Gastrocnemius medialis (tissue), 4 donors: ENCODE data around the gene SRGAP3.

Source experiments
- POLR2A ChIP-seq, 2 donors: fragments of 450-650 bp; IDR thresholded peaks; one replicate each; pipeline ENCODE4 v1.6.1; 2017; ENCODE audit warnings: antibody characterized with exemption in 2 of 2, mild to moderate bottlenecking in 2 of 2, moderate library complexity in 2 of 2
- TF ChIP-seq, protein P1 (sequence below), 5 experiments: fragments of 450-650 bp in 3 of 5; fragments of 200-600 bp in 2 of 5; sonication (generic) in 2 of 5; IDR thresholded peaks in 4 of 5; conservative IDR thresholded peaks in 1 of 5; 1 replicate in 4 of 5; 2 replicates in 1 of 5; pipeline ENCODE4 v1.5.1; 2016 to 2019; ENCODE audit warnings: antibody characterized with exemption in 5 of 5, mild to moderate bottlenecking in 3 of 5, moderate library complexity in 3 of 5

DNA sequence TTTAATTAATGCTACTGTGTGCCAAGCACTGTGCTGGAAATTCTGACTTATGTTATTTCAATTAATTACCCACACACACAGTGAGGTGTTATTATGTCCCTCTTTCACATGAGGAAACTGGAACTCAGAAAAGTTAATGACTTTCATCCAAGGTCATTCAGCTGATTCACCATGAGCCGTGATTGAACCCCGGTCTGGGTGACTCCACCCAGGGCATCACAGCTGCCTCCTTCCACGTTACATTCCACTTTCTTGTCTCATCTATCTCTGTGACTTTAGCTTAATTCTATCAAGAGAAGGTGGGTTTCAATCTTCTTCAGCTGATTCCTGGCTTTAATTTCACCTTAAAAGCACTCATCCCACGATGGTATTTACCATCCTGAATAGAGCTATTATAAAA lies 16.3 kb downstream of the SRGAP3 start:
- TF ChIP-seq, protein P1, sequence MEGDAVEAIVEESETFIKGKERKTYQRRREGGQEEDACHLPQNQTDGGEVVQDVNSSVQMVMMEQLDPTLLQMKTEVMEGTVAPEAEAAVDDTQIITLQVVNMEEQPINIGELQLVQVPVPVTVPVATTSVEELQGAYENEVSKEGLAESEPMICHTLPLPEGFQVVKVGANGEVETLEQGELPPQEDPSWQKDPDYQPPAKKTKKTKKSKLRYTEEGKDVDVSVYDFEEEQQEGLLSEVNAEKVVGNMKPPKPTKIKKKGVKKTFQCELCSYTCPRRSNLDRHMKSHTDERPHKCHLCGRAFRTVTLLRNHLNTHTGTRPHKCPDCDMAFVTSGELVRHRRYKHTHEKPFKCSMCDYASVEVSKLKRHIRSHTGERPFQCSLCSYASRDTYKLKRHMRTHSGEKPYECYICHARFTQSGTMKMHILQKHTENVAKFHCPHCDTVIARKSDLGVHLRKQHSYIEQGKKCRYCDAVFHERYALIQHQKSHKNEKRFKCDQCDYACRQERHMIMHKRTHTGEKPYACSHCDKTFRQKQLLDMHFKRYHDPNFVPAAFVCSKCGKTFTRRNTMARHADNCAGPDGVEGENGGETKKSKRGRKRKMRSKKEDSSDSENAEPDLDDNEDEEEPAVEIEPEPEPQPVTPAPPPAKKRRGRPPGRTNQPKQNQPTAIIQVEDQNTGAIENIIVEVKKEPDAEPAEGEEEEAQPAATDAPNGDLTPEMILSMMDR (IDR thresholded peaks at IDR 0.05 in 4 of 5, conservative IDR thresholded peaks at IDR 0.05 in 1 of 5): no peak
- TF ChIP-seq POLR2A (IDR thresholded peaks at IDR 0.05): no peak
